Neural cell (in vitro differentiated cells): Measurements from ENCODE around the gene SLC25A11. TPM values are rescaled to one million over a fixed set of nuclear protein-coding genes. Genes with fewer than 3 reads are reported as not detected.

ENCODE experiments used
- H2AFZ ChIP-seq: fragments of 200-600, 300-800 bp; sonication (generic), shearing (Covaris generic); 2 replicates; pipeline ENCODE4 v1.6.0; 2014; ENCODE audit warnings: low read depth, mild to moderate bottlenecking, antibody characterized with exemption, low read length, moderate library complexity
- H3F3A ChIP-seq: fragments of 200-600 bp; shearing (Covaris generic); 2 replicates; pipeline ENCODE4 v1.6.1; 2016; ENCODE audit warnings: mild to moderate bottlenecking, moderate library complexity, mixed read lengths, antibody characterized with exemption, low read length; ENCODE audit not compliant: insufficient read depth, poor library complexity, severe bottlenecking
- H3K27ac ChIP-seq: fragments of 200-600, 300-800 bp; sonication (generic), shearing (Covaris generic); 2 replicates; pipeline ENCODE4 v1.5.1; 2014; ENCODE audit warnings: mild to moderate bottlenecking, low read length, moderate library complexity
- H3K27me3 ChIP-seq: fragments of 300-800, 200-600 bp; sonication (generic), shearing (Covaris generic); 2 replicates; pipeline ENCODE4 v1.6.0; 2014; ENCODE audit warnings: mild to moderate bottlenecking, low read depth, low read length, moderate library complexity; ENCODE audit not compliant: insufficient read depth
- H3K36me3 ChIP-seq: fragments of 300-800, 200-600 bp; sonication (generic), shearing (Covaris generic); 2 replicates; pipeline ENCODE4 v1.5.1; 2014; ENCODE audit warnings: mild to moderate bottlenecking, antibody characterized with exemption, low read length, moderate library complexity; ENCODE audit not compliant: insufficient read depth
- H3K4me2 ChIP-seq: fragments of 300-800, 200-600 bp; sonication (generic), shearing (Covaris generic); 2 replicates; pipeline ENCODE4 v1.6.0; 2014; ENCODE audit warnings: mild to moderate bottlenecking, low read length
- H3K4me3 ChIP-seq: fragments of 300-800, 200-600 bp; sonication (generic), shearing (Covaris generic); 2 replicates; pipeline ENCODE4 v1.5.1; 2014; ENCODE audit warnings: mild to moderate bottlenecking, low read length, moderate library complexity
- H3K79me2 ChIP-seq: fragments of 200-600 bp; shearing (Covaris generic); replicated peaks from 2 replicates; pipeline ENCODE4 v1.6.0; 2014; ENCODE audit warnings: mild to moderate bottlenecking, low read length, moderate library complexity; ENCODE audit not compliant: insufficient read depth
- H3K9ac ChIP-seq: fragments of 300-800, 200-600 bp; sonication (generic), shearing (Covaris generic); 2 replicates; pipeline ENCODE4 v1.6.1; 2016; ENCODE audit warnings: mild to moderate bottlenecking, low read length, mixed read lengths
- H3K9me2 ChIP-seq: fragments of 200-600 bp; shearing (Covaris generic); 2 replicates; pipeline ENCODE4 v1.6.1; 2016; ENCODE audit warnings: mild to moderate bottlenecking, low read length, mixed read lengths; ENCODE audit not compliant: insufficient read depth
- H3K9me3 ChIP-seq: fragments of 200-600, 300-800 bp; sonication (generic), shearing (Covaris generic); 2 replicates; pipeline ENCODE4 v1.6.1; 2016; ENCODE audit warnings: mild to moderate bottlenecking, mixed run types, low read length, moderate library complexity, mixed read lengths
- H4K20me1 ChIP-seq: fragments of 200-600 bp; shearing (Covaris generic); 2 replicates; pipeline ENCODE4 v1.6.1; 2016; ENCODE audit warnings: mild to moderate bottlenecking, mixed run types; ENCODE audit not compliant: insufficient read depth
- CTCF ChIP-seq: fragments of 450-650 bp; IDR thresholded peaks from 2 replicates; pipeline ENCODE4 v1.5.1; 2014; ENCODE audit warnings: antibody characterized with exemption, mild to moderate bottlenecking, moderate library complexity; ENCODE audit not compliant: poor library complexity, severe bottlenecking
- EP300 ChIP-seq: fragments of 450-650 bp; conservative IDR thresholded peaks from 2 replicates; pipeline ENCODE4 v1.6.1; 2014; ENCODE audit warnings: antibody characterized with exemption, mild to moderate bottlenecking, moderate library complexity; ENCODE audit not compliant: poor library complexity, severe bottlenecking
- EZH2 ChIP-seq: fragments of 200-600, 300-800 bp; shearing (Covaris generic), sonication (generic); IDR thresholded peaks from 2 replicates; pipeline ENCODE4 v1.6.1; 2014; ENCODE audit warnings: antibody characterized with exemption, low read length, borderline replicate concordance, mild to moderate bottlenecking; ENCODE audit not compliant: insufficient read depth, poor library complexity, severe bottlenecking
- MXI1 ChIP-seq: fragments of 450-650 bp; conservative IDR thresholded peaks from 2 replicates; pipeline ENCODE4 v1.6.1; 2014; ENCODE audit warnings: antibody characterized with exemption, mild to moderate bottlenecking; ENCODE audit not compliant: poor library complexity, severe bottlenecking
- POLR2AphosphoS5 ChIP-seq: IDR thresholded peaks from 2 replicates; pipeline ENCODE4 v1.6.1; 2012
- RAD21 ChIP-seq: fragments of 450-650 bp; conservative IDR thresholded peaks from 2 replicates; pipeline ENCODE4 v1.6.1; 2014; ENCODE audit warnings: antibody characterized with exemption, mild to moderate bottlenecking, moderate library complexity
- REST ChIP-seq: IDR thresholded peaks from 2 replicates; pipeline ENCODE4 v1.6.1; 2012; ENCODE audit warnings: borderline replicate concordance
- SMC3 ChIP-seq: fragments of 450-650 bp; conservative IDR thresholded peaks from 2 replicates; pipeline ENCODE4 v1.6.1; 2014; ENCODE audit warnings: antibody characterized with exemption, mild to moderate bottlenecking, moderate library complexity; ENCODE audit not compliant: poor library complexity
- TAF1 ChIP-seq: IDR thresholded peaks from 2 replicates; pipeline ENCODE4 v1.6.1; 2012; ENCODE audit warnings: low read depth
- polyA plus RNA-seq: library from polyadenylated mRNA; depleted of rRNA; stranded (reverse); fragments of >200 nt; gene quantifications from 2 replicates; pipeline ENCODE4 v1.2.3, GENCODE V29; 2014

SLC25A11 gene
- polyA plus RNA-seq, 1 donor from 2014 or later = 172 TPM

- H3F3A ChIP-seq = peaks cover 9% of the 10 kb centered on the region
- TF ChIP-seq POLR2AphosphoS5 = no peak
- no peak for TF ChIP-seq MXI1
- TF ChIP-seq EP300 = no peak
- TF ChIP-seq SMC3 = no peak
- no peak for TF ChIP-seq CTCF
- no peak for TF ChIP-seq EZH2
- no peaks in the 10 kb centered on the region for H3K27me3 ChIP-seq
- H3K4me2 ChIP-seq = peak overlapping the region; percentile 86
- peak overlapping the region; percentile 89 for H3K9ac ChIP-seq
- H3K9me2 ChIP-seq = no peaks in the 10 kb centered on the region
- peak overlapping the region; percentile 71 for H3K4me3 ChIP-seq
- no peaks in the 10 kb centered on the region for H4K20me1 ChIP-seq
- H3K79me2 ChIP-seq = no peaks in the 10 kb centered on the region
- H3K27ac ChIP-seq = peak overlapping the region; percentile 97
- H2AFZ ChIP-seq = peak overlapping the region; percentile 65
- no peaks in the 10 kb centered on the region for H3K9me3 ChIP-seq
- no peaks in the 10 kb centered on the region for H3K36me3 ChIP-seq
Observed at GRCh38 chr17:4968486-4969046, 28.7 kb upstream of the SLC25A11 start.

- no peaks in the 10 kb centered on the region for H3K9me3 ChIP-seq
- H3K4me3 ChIP-seq = peak within 1 kb of the TSS; percentile 71
- peak within 1 kb of the TSS; percentile 97 for H3K27ac ChIP-seq
- no peak for TF ChIP-seq EZH2
- TF ChIP-seq MXI1 = peak; percentile 77
- peak; percentile 5 for TF ChIP-seq CTCF
- TF ChIP-seq REST = peak; percentile 97
- TF ChIP-seq TAF1 = peak; percentile 98
- peak; percentile 73 for TF ChIP-seq EP300
- peak; percentile 43 for TF ChIP-seq SMC3
- peak; percentile 97 for TF ChIP-seq POLR2AphosphoS5
- peak; percentile 55 for TF ChIP-seq RAD21
- no peaks in the 10 kb centered on the region for H3K9me2 ChIP-seq
- H3K4me2 ChIP-seq = peak within 1 kb of the TSS; percentile 86
- peaks cover 9% of the 10 kb centered on the region for H3F3A ChIP-seq
- H3K9ac ChIP-seq = peak within 1 kb of the TSS; percentile 89
- no peaks in the 10 kb centered on the region for H3K79me2 ChIP-seq
- H2AFZ ChIP-seq = peak within 1 kb of the TSS; percentile 65
- H3K27me3 ChIP-seq = no peaks in the 10 kb centered on the region
- no peaks in the 10 kb centered on the region for H3K36me3 ChIP-seq
- H4K20me1 ChIP-seq = no peaks in the 10 kb centered on the region
Observed at GRCh38 chr17:4967539-4968485, 28.0 kb upstream of the SLC25A11 start, which contains the start of gene SPAG7. Gene SPAG7, minus strand, starts transcription at chr17:4967817. Its CDS starts 13 bp downstream, at chr17:4967804.
